ENCODE results near the gene SCFD2.

SCFD2 gene

DNA sequence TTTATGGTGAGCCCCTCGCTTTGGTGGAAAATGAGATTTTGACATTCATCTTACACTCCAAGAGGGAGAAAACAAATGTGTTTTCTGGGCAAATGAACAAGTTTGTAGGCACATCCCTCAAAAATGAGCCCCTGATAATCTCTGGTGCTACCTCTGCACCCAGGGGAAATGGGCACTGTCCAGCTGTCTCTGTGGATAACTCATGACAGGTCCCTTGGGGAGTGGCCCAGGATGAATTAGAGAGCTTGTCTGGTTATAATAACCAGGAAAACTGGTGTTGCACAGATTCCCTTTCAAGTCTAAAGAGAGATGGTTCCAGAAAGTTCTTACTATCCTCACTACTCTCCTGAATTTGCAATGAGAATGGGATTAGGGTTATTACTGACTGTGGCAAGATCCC is 496.2 kb downstream of the SCFD2 start:
- no peak for DNase-seq

- no peak for DNase-seq
Observed at GRCh38 chr4:52869196-52869595, 496.7 kb downstream of the SCFD2 start.

- no peak for DNase-seq
Observed at GRCh38 chr4:52868133-52868532, 497.7 kb downstream of the SCFD2 start.

DNA sequence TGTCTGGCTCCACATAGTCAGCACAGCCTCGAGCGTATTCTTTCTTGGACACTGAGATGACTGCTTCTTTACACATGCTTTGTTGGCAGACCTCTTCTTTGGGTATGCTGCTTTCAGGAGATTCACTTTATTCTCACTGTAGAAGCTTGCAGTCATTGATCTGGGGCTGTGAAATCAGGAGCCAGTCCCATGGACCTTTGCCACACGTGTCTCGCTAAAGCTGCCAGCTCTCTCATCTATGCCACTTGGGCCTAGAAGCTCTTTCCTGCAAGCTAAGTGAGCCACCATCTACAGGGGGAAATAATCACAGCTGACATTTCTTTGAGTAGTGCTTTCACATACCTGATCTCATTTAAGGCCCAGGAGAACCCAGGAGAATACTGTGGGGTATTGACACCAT is 498.7 kb downstream of the SCFD2 start:
- no peak for DNase-seq

DNA sequence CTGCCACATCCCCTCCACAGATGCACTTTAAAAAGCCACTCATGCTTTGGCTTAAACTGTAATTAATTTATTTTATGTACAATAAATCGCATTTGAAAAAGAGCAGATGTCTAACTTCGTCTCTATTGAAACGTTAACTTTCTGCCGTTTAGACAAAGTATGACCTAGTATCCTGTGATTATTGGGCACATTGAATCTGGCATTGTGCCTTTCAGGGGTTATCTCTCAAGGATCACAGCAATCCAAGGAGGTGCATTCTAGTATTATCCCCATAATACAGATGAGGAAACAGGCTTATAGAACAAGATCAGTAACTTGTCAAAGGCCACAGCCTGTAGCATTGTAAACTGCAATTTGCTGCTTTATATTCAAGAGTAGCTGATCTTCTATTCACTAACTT is 499.1 kb downstream of the SCFD2 start:
- no peak for DNase-seq

GRCh38 chr4:52865300-52865699 is 500.6 kb downstream of the SCFD2 start:
- no peak for DNase-seq

DNA sequence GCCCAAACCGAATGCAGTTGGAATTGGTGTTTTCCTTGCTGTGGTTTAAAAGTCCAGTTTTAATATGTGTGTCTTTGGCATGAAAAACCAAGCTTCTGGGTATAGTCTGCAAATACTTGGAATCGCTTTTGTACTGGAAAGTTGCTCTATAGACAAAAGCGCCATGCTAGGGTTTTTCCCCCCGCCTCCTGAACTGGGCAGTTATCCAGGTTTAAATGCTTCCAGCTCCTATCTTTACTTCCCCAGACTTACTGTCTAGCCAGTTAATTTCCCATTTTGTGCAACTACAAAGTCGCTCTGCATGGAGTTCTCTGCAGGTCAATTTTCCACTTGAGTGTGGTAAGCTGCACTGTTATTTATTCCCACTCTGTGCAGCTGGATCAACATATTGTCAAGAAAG is 501.1 kb downstream of the SCFD2 start:
- no peak for DNase-seq

- DNase-seq = no peak
Observed at GRCh38 chr4:52863324-52863723, 502.5 kb downstream of the SCFD2 start.

DNA sequence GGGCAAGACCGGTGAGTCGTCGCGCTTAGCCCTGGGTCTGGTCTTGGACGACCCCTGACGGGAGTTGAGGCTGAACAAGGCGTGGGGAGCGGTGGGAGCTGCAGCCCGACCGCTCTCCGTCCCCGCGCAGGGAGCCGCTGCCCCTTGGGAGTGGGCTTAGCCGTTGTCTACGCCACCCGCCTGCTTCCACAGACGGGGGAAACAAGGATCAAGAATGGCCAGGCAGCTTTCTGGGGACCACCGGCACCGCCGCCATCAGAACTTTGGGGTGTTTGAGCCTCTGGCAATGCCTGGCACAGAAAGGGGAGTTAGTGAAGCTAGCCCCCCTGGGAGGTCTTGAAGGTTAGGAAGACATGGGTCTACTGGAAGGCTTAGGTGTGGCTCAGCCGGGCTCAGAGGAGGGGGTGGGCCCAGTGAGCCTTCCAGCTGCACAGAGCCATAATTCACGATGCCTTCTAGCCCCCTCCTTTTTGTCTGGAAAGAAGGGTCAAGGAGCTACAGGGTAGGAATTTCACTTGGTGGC is 503.2 kb downstream of the SCFD2 start:
- DNase-seq = no peak

DNA sequence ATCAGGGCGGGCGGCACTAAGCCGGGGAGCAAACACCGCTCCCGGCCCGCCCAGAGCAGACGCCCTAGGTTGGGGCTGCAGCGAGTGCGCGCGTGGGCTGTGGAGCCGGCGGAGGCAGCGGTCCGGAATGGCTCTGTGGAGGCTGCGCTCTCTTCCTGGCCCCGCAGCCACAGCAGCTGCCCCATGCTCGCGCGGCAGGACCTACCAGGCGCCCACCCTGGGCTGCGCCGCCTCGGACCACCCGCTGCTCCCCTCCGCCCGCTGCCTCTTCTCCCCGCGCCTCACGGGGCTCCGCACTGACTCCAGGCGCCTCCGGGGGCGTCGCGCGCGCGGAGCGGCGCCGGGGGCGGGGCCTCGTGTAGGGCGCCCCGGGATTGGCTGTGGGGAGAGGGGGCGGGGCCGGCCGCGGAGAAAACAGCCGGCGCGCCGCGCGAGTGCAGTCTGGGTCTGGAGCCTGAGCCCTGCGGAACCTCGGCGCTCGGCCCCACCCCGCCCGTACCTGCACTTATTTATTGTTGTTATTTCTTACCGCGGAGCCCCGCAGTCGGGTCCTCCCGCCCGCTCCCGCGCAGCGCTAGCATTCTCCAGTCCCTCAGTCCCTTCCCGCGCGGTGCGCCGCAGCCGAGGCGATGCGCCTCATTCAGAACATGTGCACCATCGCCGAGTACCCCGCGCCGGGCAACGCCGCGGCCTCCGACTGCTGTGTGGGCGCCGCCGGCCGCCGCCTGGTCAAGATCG is 503.8 kb downstream of the SCFD2 start, which contains the start of gene RASL11B:
Gene RASL11B (plus strand): TSS at position 439 of the 738 bp plus-strand sequence. CDS start 191 bp downstream, at position 630.
- peak; percentile 92 for DNase-seq

GRCh38 chr4:52861171-52861823 is 504.6 kb downstream of the SCFD2 start:
- no peak for DNase-seq

DNA sequence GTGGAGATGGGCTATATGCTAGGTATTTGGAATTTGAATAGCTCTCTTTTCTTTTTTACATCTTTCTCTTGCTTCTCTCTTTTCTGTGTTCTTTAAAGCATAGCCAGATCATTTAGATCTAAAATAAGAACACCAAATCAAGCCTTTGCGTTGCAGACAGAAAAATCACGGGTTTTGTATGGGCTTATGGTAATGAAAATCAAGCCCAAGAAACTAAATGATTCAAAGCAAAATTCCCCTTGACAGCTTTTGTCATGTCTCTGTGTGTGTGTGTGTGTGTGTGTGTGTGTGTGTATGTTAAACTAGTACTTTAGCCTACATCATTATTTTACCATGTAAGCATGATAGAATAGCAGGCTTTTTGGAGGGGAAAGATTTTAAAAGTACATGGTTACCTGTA is 505.5 kb downstream of the SCFD2 start:
- no peak for DNase-seq

DNA sequence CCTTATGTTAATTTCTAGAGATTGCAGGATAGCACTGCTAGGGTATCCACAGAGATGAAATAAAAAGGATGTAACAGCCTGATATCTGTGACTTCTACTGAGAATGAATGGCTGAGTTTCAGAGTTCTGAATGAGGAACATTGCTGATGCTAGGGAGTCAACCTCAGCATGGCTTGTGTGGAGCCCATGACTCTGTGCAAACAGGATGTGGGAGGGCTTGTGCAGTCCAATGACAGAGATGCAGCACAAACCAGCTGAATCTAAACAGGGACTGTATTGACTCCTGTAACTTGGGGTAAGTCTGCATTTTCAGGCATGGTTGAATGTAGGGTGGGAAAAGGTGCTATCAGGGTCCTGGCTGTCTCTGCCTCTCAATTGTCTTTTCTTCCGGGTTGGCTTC is 509.1 kb downstream of the SCFD2 start:
- no peak for DNase-seq

GRCh38 chr4:52853351-52853750 is 512.5 kb downstream of the SCFD2 start:
- no peak for DNase-seq

DNA sequence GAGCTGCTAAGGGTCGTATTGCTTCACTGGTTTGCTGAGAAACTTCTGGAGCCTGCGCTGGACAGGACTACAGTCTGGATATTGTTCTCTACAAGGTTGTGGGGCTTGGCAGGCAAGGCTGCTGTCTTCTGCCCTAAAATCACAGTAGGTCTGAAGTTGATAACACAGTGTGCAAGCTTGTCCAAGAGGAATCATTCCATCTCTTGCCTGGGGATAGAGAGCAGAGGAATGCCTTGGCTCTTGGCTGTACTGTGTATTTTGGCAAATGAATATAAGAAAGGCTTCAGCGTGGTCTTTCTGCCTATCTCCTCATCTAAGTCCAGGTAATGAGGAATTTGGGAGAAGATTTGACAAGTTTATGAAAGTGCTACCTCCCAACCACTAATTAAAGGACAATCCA is 513.1 kb downstream of the SCFD2 start:
- DNase-seq = no peak

- no peak for DNase-seq
Observed at GRCh38 chr4:52852041-52852440, 513.8 kb downstream of the SCFD2 start.

GRCh38 chr4:52850406-52851124 is 515.3 kb downstream of the SCFD2 start:
- DNase-seq = no peak

DNA sequence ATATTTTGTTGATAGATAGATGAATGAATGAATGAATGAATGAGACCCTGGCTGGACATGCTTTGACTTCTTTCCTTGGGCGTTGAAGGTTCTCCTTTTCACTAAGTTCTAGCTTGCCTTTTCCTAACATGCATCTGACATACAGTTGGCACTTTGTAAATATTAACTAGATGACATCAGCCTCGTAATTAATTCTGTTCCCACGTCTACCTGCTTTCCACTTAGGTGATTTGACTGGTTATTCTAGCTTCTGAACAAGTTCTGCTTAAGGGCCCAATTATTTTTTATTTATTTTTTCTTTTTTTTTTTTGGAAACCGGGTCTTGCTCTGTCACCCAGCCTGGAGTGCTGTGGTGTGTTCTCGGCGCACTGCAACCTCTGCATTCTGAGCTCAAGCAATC is 517.6 kb downstream of the SCFD2 start:
- DNase-seq = no peak

- no peak for DNase-seq
Observed at GRCh38 chr4:52846502-52846901, 519.4 kb downstream of the SCFD2 start.

GRCh38 chr4:52844596-52844995 is 521.3 kb downstream of the SCFD2 start:
- no peak for DNase-seq

GRCh38 chr4:52843958-52844357 is 521.9 kb downstream of the SCFD2 start:
- DNase-seq = no peak

GRCh38 chr4:52843351-52843750 is 522.5 kb downstream of the SCFD2 start:
- no peak for DNase-seq

GRCh38 chr4:52842792-52843191 is 523.1 kb downstream of the SCFD2 start:
- no peak for DNase-seq

Measured in activated CD8-positive, alpha-beta memory T cell treated with anti-CD3 and anti-CD28 coated beads for 24 hours (primary cell).